H1 (cell line): Measurements from ENCODE around the gene HIVEP3. TPM values are rescaled to one million over a fixed set of nuclear protein-coding genes. Genes with fewer than 3 reads are reported as not detected.

ENCODE experiments used
- CBX5 ChIP-seq: fragments of 300-800, 300-1000 bp; sonication (generic); IDR thresholded peaks from 2 replicates; pipeline ENCODE4 v1.7.1; 2016; ENCODE audit warnings: antibody characterized with exemption, low read length, low read depth
- FOSL1 ChIP-seq: IDR thresholded peaks from 2 replicates; pipeline ENCODE4 v1.6.1; 2011; ENCODE audit warnings: mild to moderate bottlenecking, low read depth, low read length, moderate library complexity; ENCODE audit not compliant: insufficient read depth
- HDAC6 ChIP-seq: IDR thresholded peaks from one replicate; pipeline ENCODE4 v1.7.1; 2012; ENCODE audit warnings: low read depth, mild to moderate bottlenecking, inconsistent platforms, low read length, moderate library complexity
- MAFK ChIP-seq: IDR thresholded peaks from 2 replicates; pipeline ENCODE4 v1.6.1; 2012; ENCODE audit warnings: low read depth, mild to moderate bottlenecking, improper control_type of control experiment, low read length
- RBBP5 ChIP-seq: IDR thresholded peaks from 2 replicates; pipeline ENCODE4 v1.7.1; 2012; ENCODE audit warnings: low read depth, mild to moderate bottlenecking, inconsistent platforms, low read length, moderate library complexity, borderline replicate concordance
- RXRA ChIP-seq: IDR thresholded peaks from 2 replicates; pipeline ENCODE4 v1.6.1; 2011; ENCODE audit warnings: low read depth, mild to moderate bottlenecking, low read length, moderate library complexity; ENCODE audit not compliant: insufficient read depth
- SP2 ChIP-seq: IDR thresholded peaks from 2 replicates; pipeline ENCODE4 v1.6.1; 2012; ENCODE audit warnings: mild to moderate bottlenecking, low read length, inconsistent platforms
- polyA plus RNA-seq, 7 experiments: library from polyadenylated mRNA; depleted of rRNA in 3 of 7; stranded (reverse) in 5 of 7; unstranded in 2 of 7; fragments of >200 nt in 5 of 7; fragments of 200-250 nt in 2 of 7; gene quantifications; 1 replicate in 5 of 7; 2 replicates in 1 of 7; 4 replicates in 1 of 7; pipeline versions ENCODE4 v1.2.1 to v1.2.3, GENCODE V29; 2011 to 2013; ENCODE audit warnings: missing spikeins in 2 of 7, mixed read lengths in 2 of 7
- total RNA-seq: library from RNA; stranded (reverse); fragmentation: NEBNext Ultra II Directional; extraction: Animal tissue kit (Norgen Biotek cat#: 25700); gene quantifications from 2 replicates; pipeline ENCODE4 v1.2.1, GENCODE V29; 2021

Gene HIVEP3
- total and polyA plus RNA-seq, 2 of the 8 experiments (the other 6 are each of a cell fraction or from before 2014, with no cell fraction given) = 0.24 to 0.69 TPM

GRCh38 chr1:41822866-41823265 is 95.9 kb downstream of the HIVEP3 start (continued):
- TF ChIP-seq RXRA (no peak), FOSL1 (no peak), HDAC6 (no peak), MAFK (no peak), CBX5 (no peak), RBBP5 (no peak), SP2 (no peak)
